ENCODE measurements around the gene C6orf89. TPM values are rescaled to one million over a fixed set of nuclear protein-coding genes. Genes with fewer than 3 reads are reported as not detected.

C6orf89 gene
- total RNA-seq, 1 experiment from 2014 or later, result 13.2 TPM

GRCh38 chr6:36873115-36873514 is 12.6 kb upstream of the C6orf89 start (continued):
- TF ChIP-seq FOXP4 (CRISPR knock-in tag; IDR thresholded peaks at IDR 0.05), result no peak
- TF ChIP-seq PRDM15 (CRISPR knock-in tag; IDR thresholded peaks at IDR 0.05), result no peak
- no peak for TF ChIP-seq CBFB (CRISPR knock-in tag; IDR thresholded peaks at IDR 0.05; ENCODE audit: low read depth)
- TF ChIP-seq KAT7 (CRISPR knock-in tag; IDR thresholded peaks at IDR 0.05; ENCODE audit: borderline replicate concordance), result no peak
- no peak for TF ChIP-seq STAT6 (CRISPR knock-in tag; conservative IDR thresholded peaks at IDR 0.05; ENCODE audit: low read depth)
- no peak for TF ChIP-seq ZNF671 (CRISPR knock-in tag; IDR thresholded peaks at IDR 0.05)
- TF ChIP-seq JAZF1 (CRISPR knock-in tag; IDR thresholded peaks at IDR 0.05), result no peak
- TF ChIP-seq SOX15 (CRISPR knock-in tag; IDR thresholded peaks at IDR 0.05), result no peak
- no peak for TF ChIP-seq ZNF121 (CRISPR knock-in tag; IDR thresholded peaks at IDR 0.05)
- no peak for TF ChIP-seq IRF1 (CRISPR knock-in tag; IDR thresholded peaks at IDR 0.05)
- no peak for TF ChIP-seq JUN (CRISPR knock-in tag; IDR thresholded peaks at IDR 0.05)
- no peak for TF ChIP-seq ZNF219 (CRISPR knock-in tag; IDR thresholded peaks at IDR 0.05; ENCODE audit: borderline replicate concordance)
- TF ChIP-seq ATF6 (CRISPR knock-in tag; IDR thresholded peaks at IDR 0.05), result no peak

GRCh38 chr6:36873612-36874442 is 11.9 kb upstream of the C6orf89 start:
- Mint-ChIP-seq H3K27me3 (ENCODE audit: low read depth) (peaks cover 9% of the 10 kb centered on the region), H3K4me3 (peak overlapping the region; percentile 93), H3K27ac (peak overlapping the region; percentile 48), H3K36me3 (peaks cover 20% of the 10 kb centered on the region), H3K9me3 (peaks cover 3% of the 10 kb centered on the region; the same call in 1 of the 2 replicates), H3K4me1 (peaks cover 19% of the 10 kb centered on the region)
- no peak for DNase-seq (ENCODE audit: low spot score)
- CTCF ChIA-PET, result interaction anchor here (1.0 to 6.4 kb wide), 22 partner anchors 10 to 337 kb away, joined by 3 to 70 read pairs (median 8); partner anchors contain the start of gene C6orf89
- POLR2A ChIA-PET, result interaction anchor here (0.9 to 2.3 kb wide), 3 partner anchors 9 to 62 kb away, joined by 4 to 8 read pairs (median 4); partner anchors contain the start of gene C6orf89
- no peak for ATAC-seq
- TF ChIP-seq ERG (CRISPR knock-in tag; IDR thresholded peaks at IDR 0.05) (no peak), SMAD4 (CRISPR knock-in tag; IDR thresholded peaks at IDR 0.05) (no peak), ZNF396 (CRISPR knock-in tag; IDR thresholded peaks at IDR 0.05; ENCODE audit: borderline replicate concordance) (no peak), NFE2L1 (CRISPR knock-in tag; IDR thresholded peaks at IDR 0.05) (no peak), ATF3 (CRISPR knock-in tag; conservative IDR thresholded peaks at IDR 0.05) (no peak), ZNF671 (CRISPR knock-in tag; IDR thresholded peaks at IDR 0.05) (no peak), NFATC4 (CRISPR knock-in tag; IDR thresholded peaks at IDR 0.05) (no peak), NR2C2 (CRISPR knock-in tag; IDR thresholded peaks at IDR 0.05) (no peak), CDX4 (CRISPR knock-in tag; IDR thresholded peaks at IDR 0.05; ENCODE audit: borderline replicate concordance) (no peak), SMAD3 (CRISPR knock-in tag; IDR thresholded peaks at IDR 0.05; ENCODE audit: borderline replicate concordance) (no peak)

Measured in WTC11 (cell line).